Right atrium auricular region (tissue), 2 donors: Measurements from ENCODE around the gene CPD. TPM values are rescaled to one million over a fixed set of nuclear protein-coding genes. Genes with fewer than 3 reads are reported as not detected.
A peak's percentile ranks its signal among the peaks of the same experiment; 100 is the strongest.

Experiments used
- DNase-seq: peaks from one replicate; pipeline ENCODE4 v3.0.0-alpha.2; 2019; ENCODE audit warnings: low spot score
- H3K27ac ChIP-seq, 2 donors: fragments of 200-600 bp; sonication (generic); 1 replicate in 1 of 2; 2 replicates in 1 of 2; pipeline ENCODE4 v1.5.1; 2016 to 2019
- H3K27me3 ChIP-seq, 2 donors: fragments of 200-600 bp; sonication (generic); one replicate each; pipeline versions ENCODE4 v1.5.1 to v1.6.0; 2017 to 2019
- H3K36me3 ChIP-seq: fragments of 200-600 bp; sonication (generic); one replicate; pipeline ENCODE4 v1.5.1; 2016
- H3K4me1 ChIP-seq, 2 donors: fragments of 200-600 bp; sonication (generic); one replicate each; pipeline versions ENCODE4 v1.5.1 to v1.6.0; 2017 to 2019
- H3K4me3 ChIP-seq, 2 donors: fragments of 200-600 bp; sonication (generic); 1 replicate in 1 of 2; 2 replicates in 1 of 2; pipeline ENCODE4 v1.5.1; 2017 to 2019; ENCODE audit warnings: mild to moderate bottlenecking in 1 of 2, moderate library complexity in 1 of 2
- H3K9me3 ChIP-seq, 2 donors: fragments of 200-600 bp; sonication (generic); one replicate each; pipeline ENCODE4 v1.5.1; 2019
- CTCF ChIP-seq, 2 donors: fragments of 200-600 bp; sonication (generic); IDR thresholded peaks; one replicate each; pipeline ENCODE4 v1.5.1; 2019; ENCODE audit warnings: antibody characterized with exemption in 2 of 2
- total RNA-seq, 2 donors: library from RNA; depleted of rRNA; stranded (reverse); fragments of >200 nt; gene quantifications; one replicate each; pipeline ENCODE4 v1.1.0, GENCODE V29; 2016

The CPD gene
- total RNA-seq, 2 donors from 2014 or later: 41.3 to 44.1 TPM

- H3K4me1 ChIP-seq: peaks cover 0 to 14% of the 10 kb centered on the region in 2 donors
- no peak for TF ChIP-seq CTCF (IDR thresholded peaks at IDR 0.05)
- no peak for DNase-seq
- peaks cover 69% of the 10 kb centered on the region for H3K36me3 ChIP-seq
- H3K27ac ChIP-seq: peak overlapping the region in 1 of 2 donors; percentile 13
- H3K4me3 ChIP-seq: no peak overlapping the region
- no peaks in the 10 kb centered on the region for H3K9me3 ChIP-seq
- no peaks in the 10 kb centered on the region for H3K27me3 ChIP-seq
These were observed 103.8 kb downstream of the CPD start for GRCh38 chr17:30482555-30482954.

DNA sequence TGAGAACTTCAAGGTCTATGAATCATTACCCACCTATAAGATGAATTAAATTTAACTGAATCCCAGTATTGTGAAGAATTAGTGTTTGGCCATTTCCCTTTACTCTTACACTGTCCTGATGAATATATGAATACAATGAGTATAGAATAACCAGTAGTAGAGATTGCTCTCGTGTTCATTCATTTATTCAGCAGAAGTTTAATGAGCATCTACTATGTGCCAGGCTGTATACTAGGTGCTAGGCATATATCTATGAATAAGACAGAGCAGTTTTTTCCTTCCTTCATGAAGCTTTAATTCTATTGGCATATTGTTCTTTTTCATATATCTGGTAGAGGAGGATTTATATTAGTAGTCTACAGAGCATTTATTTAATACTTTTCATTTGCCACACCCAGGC is 104.4 kb downstream of the CPD start:
- Histone ChIP-seq H3K4me3 (no peak overlapping the region), H3K36me3 (peaks cover 74% of the 10 kb centered on the region), H3K4me1 (peaks cover 0 to 11% of the 10 kb centered on the region in 2 donors), H3K9me3 (no peaks in the 10 kb centered on the region), H3K27me3 (no peaks in the 10 kb centered on the region), H3K27ac (no peak overlapping the region)
- TF ChIP-seq CTCF (IDR thresholded peaks at IDR 0.05): no peak
- no peak for DNase-seq

GRCh38 chr17:30493780-30494179 is 115.1 kb downstream of the CPD start:
- Histone ChIP-seq H3K9me3 (no peaks in the 10 kb centered on the region), H3K4me3 (no peak overlapping the region), H3K36me3 (peaks cover 83% of the 10 kb centered on the region), H3K27me3 (no peaks in the 10 kb centered on the region), H3K4me1 (no peaks in the 10 kb centered on the region), H3K27ac (no peak overlapping the region)
- TF ChIP-seq CTCF (IDR thresholded peaks at IDR 0.05): no peak
- no peak for DNase-seq

GRCh38 chr17:30495586-30495985 is 116.9 kb downstream of the CPD start:
- no peaks in the 10 kb centered on the region for H3K4me1 ChIP-seq
- TF ChIP-seq CTCF (IDR thresholded peaks at IDR 0.05): no peak
- H3K27ac ChIP-seq: no peak overlapping the region
- no peaks in the 10 kb centered on the region for H3K9me3 ChIP-seq
- DNase-seq: no peak
- H3K27me3 ChIP-seq: no peaks in the 10 kb centered on the region
- H3K4me3 ChIP-seq: no peak overlapping the region
- peaks cover 71% of the 10 kb centered on the region for H3K36me3 ChIP-seq

- no peaks in the 10 kb centered on the region for H3K9me3 ChIP-seq
- peaks cover 36% of the 10 kb centered on the region for H3K36me3 ChIP-seq
- H3K27me3 ChIP-seq: no peaks in the 10 kb centered on the region
- no peak for TF ChIP-seq CTCF (IDR thresholded peaks at IDR 0.05)
- H3K4me1 ChIP-seq: no peaks in the 10 kb centered on the region
- no peak overlapping the region for H3K4me3 ChIP-seq
- no peak overlapping the region for H3K27ac ChIP-seq
- DNase-seq: no peak
These were observed 124.8 kb downstream of the CPD start for GRCh38 chr17:30503558-30503957.

GRCh38 chr17:30505868-30506417 is 127.2 kb downstream of the CPD start:
- DNase-seq: no peak
- no peaks in the 10 kb centered on the region for H3K9me3 ChIP-seq
- H3K27ac ChIP-seq: no peak overlapping the region
- peaks cover 36% of the 10 kb centered on the region for H3K36me3 ChIP-seq
- H3K27me3 ChIP-seq: no peaks in the 10 kb centered on the region
- no peaks in the 10 kb centered on the region for H3K4me1 ChIP-seq
- TF ChIP-seq CTCF (IDR thresholded peaks at IDR 0.05): no peak
- no peak overlapping the region for H3K4me3 ChIP-seq
